Endothelial cell of umbilical vein (primary cell): ENCODE measurements around the gene BBLN. TPM values are rescaled to one million over a fixed set of nuclear protein-coding genes. Genes with fewer than 3 reads are reported as not detected.

ENCODE experiments used
- BruUV-seq: library from RNA; stranded (reverse); fragments of 400-500 nt; replicated peaks from 2 replicates; lab custom pipeline; 2021; lab: Mats Ljungman, UMichigan
- CTCF ChIA-PET: fragments of 300-600, 350-600 bp; sonication (Branson Sonifier 250); formaldehyde crosslinking; loops from one replicate; lab custom pipeline; 2021; ENCODE audit warnings: antibody characterized with exemption, inconsistent platforms; lab: Charles Lee
- POLR2A ChIA-PET: fragments of 300-600, 350-600 bp; sonication (Branson Sonifier 250); formaldehyde crosslinking; loops from one replicate; lab custom pipeline; 2021; ENCODE audit warnings: antibody characterized with exemption, inconsistent platforms; lab: Charles Lee
- DNase-seq: peaks from one replicate; pipeline ENCODE4 v3.0.0-alpha.2; 2011; ENCODE audit warnings: low read depth, low spot score
- FAIRE-seq: peaks from 2 replicates; lab custom pipeline; 2011; peaks lifted over from hg19 to GRCh38; lab: Jason Lieb, UNC
- H2AFZ ChIP-seq: 2 replicates; pipeline ENCODE4 v1.6.0; 2012; ENCODE audit warnings: low read depth, low read length, control low read depth, inconsistent platforms
- H3K27ac ChIP-seq: 2 replicates; pipeline ENCODE4 v1.5.1; 2011; ENCODE audit warnings: low read depth, mild to moderate bottlenecking, control low read depth, low read length, moderate library complexity; ENCODE audit not compliant: insufficient read depth
- H3K27me3 ChIP-seq, 2 experiments: 2 replicates each; pipeline versions ENCODE4 v1.6.0 to v1.6.1; 2011; ENCODE audit warnings: low read length in 2 of 2, mixed read lengths in 1 of 2; ENCODE audit not compliant: control insufficient read depth in 2 of 2, insufficient read depth in 2 of 2
- H3K36me3 ChIP-seq, 2 experiments: 2 replicates in 1 of 2; 3 replicates in 1 of 2; pipeline ENCODE4 v1.5.1; 2011; ENCODE audit warnings: low read length in 2 of 2, mild to moderate bottlenecking in 1 of 2, moderate library complexity in 1 of 2; ENCODE audit not compliant: control insufficient read depth in 2 of 2, insufficient read depth in 2 of 2; ENCODE audit errors: extremely low read depth in 1 of 2
- H3K4me1 ChIP-seq: 3 replicates; pipeline ENCODE4 v1.5.1; 2011; ENCODE audit warnings: mild to moderate bottlenecking, low read length; ENCODE audit not compliant: control insufficient read depth, insufficient read depth; ENCODE audit errors: extremely low read depth
- H3K4me2 ChIP-seq: 2 replicates; pipeline ENCODE4 v1.6.1; 2011; ENCODE audit warnings: low read length, control low read depth, mixed read lengths; ENCODE audit not compliant: insufficient read depth
- H3K4me3 ChIP-seq, 3 experiments: fragments of 200-600 bp in 1 of 3; sonication (generic), shearing (Covaris generic) in 1 of 3; replicated peaks in 1 of 3; 2 replicates each; pipeline ENCODE4 v1.5.1; 2011 to 2016; ENCODE audit warnings: control low read depth in 3 of 3, low read length in 3 of 3, mild to moderate bottlenecking in 2 of 3, inconsistent platforms in 1 of 3, low read depth in 1 of 3, moderate library complexity in 1 of 3; ENCODE audit not compliant: insufficient read depth in 1 of 3
- H3K79me2 ChIP-seq: 2 replicates; pipeline ENCODE4 v1.6.0; 2012; ENCODE audit warnings: low read length, inconsistent platforms; ENCODE audit not compliant: control insufficient read depth, insufficient read depth
- H3K9ac ChIP-seq: replicated peaks from 2 replicates; pipeline ENCODE3; 2011; ENCODE audit warnings: low read length, control low read depth; ENCODE audit not compliant: insufficient read depth; ENCODE audit errors: extremely low read depth
- H3K9me1 ChIP-seq: replicated peaks from 3 replicates; pipeline ENCODE4 v1.6.0; 2011; ENCODE audit warnings: mild to moderate bottlenecking, low read length; ENCODE audit not compliant: control insufficient read depth, insufficient read depth; ENCODE audit errors: extremely low read depth
- H3K9me3 ChIP-seq: replicated peaks from 2 replicates; pipeline ENCODE4 v1.5.1; 2012; ENCODE audit warnings: low read length, inconsistent platforms; ENCODE audit not compliant: control insufficient read depth, insufficient read depth
- H4K20me1 ChIP-seq: replicated peaks from 2 replicates; pipeline ENCODE3; 2011; ENCODE audit warnings: mild to moderate bottlenecking, low read length; ENCODE audit not compliant: control insufficient read depth, insufficient read depth; ENCODE audit errors: extremely low read depth
- CTCF ChIP-seq, 2 donors: IDR thresholded peaks; 1 replicate in 1 of 2; 2 replicates in 1 of 2; pipeline ENCODE4 v1.5.1; 2011; ENCODE audit warnings: low read length in 2 of 2, mild to moderate bottlenecking in 2 of 2, moderate library complexity in 2 of 2, control low read depth in 1 of 2, inconsistent platforms in 1 of 2, low read depth in 1 of 2; ENCODE audit not compliant: insufficient read depth in 1 of 2; ENCODE audit errors: extremely low read depth in 1 of 2
- EZH2 ChIP-seq: IDR thresholded peaks from 2 replicates; pipeline ENCODE4 v1.6.1; 2012; ENCODE audit warnings: borderline replicate concordance, low read depth, mild to moderate bottlenecking, moderate library complexity, low read length, inconsistent platforms; ENCODE audit not compliant: severe bottlenecking
- FOS ChIP-seq: IDR thresholded peaks from 2 replicates; pipeline ENCODE4 v1.6.1; 2011; ENCODE audit warnings: mild to moderate bottlenecking, low read length, moderate library complexity, borderline replicate concordance; ENCODE audit not compliant: insufficient read depth
- GATA2 ChIP-seq: IDR thresholded peaks from 2 replicates; pipeline ENCODE4 v1.7.0; 2011; ENCODE audit warnings: low read depth, mild to moderate bottlenecking, moderate library complexity, mixed read lengths, low read length; ENCODE audit not compliant: insufficient read length, insufficient read depth
- JUN ChIP-seq: IDR thresholded peaks from 2 replicates; pipeline ENCODE4 v1.6.1; 2011; ENCODE audit warnings: borderline replicate concordance, low read depth; ENCODE audit not compliant: insufficient read length, insufficient read depth
- MAX ChIP-seq: IDR thresholded peaks from 2 replicates; pipeline ENCODE4 v1.6.1; 2011; ENCODE audit not compliant: insufficient read depth, insufficient read length
- MYC ChIP-seq: IDR thresholded peaks from one replicate; pipeline ENCODE4 v1.6.1; 2011; ENCODE audit warnings: mild to moderate bottlenecking, low read depth, low read length
- POLR2A ChIP-seq: IDR thresholded peaks from 2 replicates; pipeline ENCODE4 v1.6.1; 2012; ENCODE audit warnings: low read depth, mild to moderate bottlenecking, control low read depth, low read length
- POLR2AphosphoS5 ChIP-seq: IDR thresholded peaks from 2 replicates; pipeline ENCODE4 v1.6.1; 2012; ENCODE audit warnings: low read depth, mild to moderate bottlenecking, control low read depth, low read length, moderate library complexity; ENCODE audit not compliant: insufficient read depth
- dilution Hi-C: fragments of 300-500 bp; cut with MboI; formaldehyde crosslinking; loops from one replicate; pipeline ENCODE4 v1.15.0; 2019; ENCODE audit warnings: low sequenced_read_pairs; ENCODE audit not compliant: extremely low pct_ligation_motif_present
- intact Hi-C: fragments of 100-400 bp; cut with micrococcal nuclease; formaldehyde crosslinking; loops from one replicate; pipeline ENCODE4 v1.10.0; 2022
- polyA plus RNA-seq, 4 experiments: library from polyadenylated mRNA; depleted of rRNA in 3 of 4; stranded (reverse) in 3 of 4; unstranded in 1 of 4; fragments of >200 nt; gene quantifications; 2 replicates each; pipeline versions ENCODE4 v1.2.1 to v1.2.3, GENCODE V29; 2011 to 2012; ENCODE audit warnings: missing spikeins in 1 of 4
- total RNA-seq: library from RNA; stranded (reverse); gene quantifications from 2 replicates; pipeline ENCODE4 v1.2.3, GENCODE V29; 2021

The BBLN gene
- total and polyA plus RNA-seq, 2 donors (not counting 3 experiments of a cell fraction or from before 2014, with no cell fraction given), result 51.0 to 124 TPM

- ChIA-PET CTCF (no interaction called here), POLR2A (no interaction called here)
- Histone ChIP-seq H3K4me2 (no peak overlapping the region), H3K4me1 (no peaks in the 10 kb centered on the region), H3K36me3 (peaks cover 26 to 49% of the 10 kb centered on the region in 2 experiments), H3K9me1 (no peaks in the 10 kb centered on the region), H2AFZ (no peak overlapping the region), H3K79me2 (no peaks in the 10 kb centered on the region), H3K4me3 (no peak overlapping the region), H3K27me3 (no peaks in the 10 kb centered on the region), H4K20me1 (no peaks in the 10 kb centered on the region), H3K9me3 (no peaks in the 10 kb centered on the region), H3K27ac (no peak overlapping the region), H3K9ac (no peak overlapping the region)
- intact Hi-C loops, result loop anchor here (5.0 kb wide), 1 partner anchor 162 kb away; the partner anchor contains the start of gene SLC27A4
- dilution Hi-C loops, result no loop called here
- no peak for DNase-seq
- no TSS peak for BruUV-seq
- no peak for TF ChIP-seq MAX
- no peak for TF ChIP-seq GATA2
- TF ChIP-seq POLR2AphosphoS5, result no peak
- no peak for TF ChIP-seq MYC
- no peak for TF ChIP-seq EZH2
- no peak for TF ChIP-seq CTCF (IDR thresholded peaks at IDR 0.05; ENCODE audit: extremely low read depth in 1 of 2, insufficient read depth in 1 of 2, low read depth in 1 of 2, low read length in 2 of 2)
- TF ChIP-seq FOS, result no peak
- TF ChIP-seq POLR2A, result no peak
- TF ChIP-seq JUN, result no peak
- no peak for FAIRE-seq
These were observed 19.9 kb downstream of the BBLN start for GRCh38 chr9:128180001-128180400.
